ENCODE measurements around the gene CBX5. TPM values are rescaled to one million over a fixed set of nuclear protein-coding genes. Genes with fewer than 3 reads are reported as not detected.

The CBX5 gene
- total and polyA plus RNA-seq, 9 of the 15 experiments (the other 6 are each of a cell fraction or from before 2014, with no cell fraction given) = 32.6 to 102 (median 59.2) TPM

GRCh38 chr12:54294152-54294952 lies 14.4 kb upstream of the CBX5 start (continued):
- TF ChIP-seq VEZF1 (CRISPR knock-in tag; IDR thresholded peaks at IDR 0.05) (peak; percentile 90), ZNF239 (CRISPR knock-in tag; IDR thresholded peaks at IDR 0.05) (peak; percentile 24; the same call in 1 of the 2 replicates), TEAD4 (IDR thresholded peaks at IDR 0.05; ENCODE audit: low read length) (peak; percentile 45; the same call in 1 of the 2 replicates), TEAD4 (CRISPR knock-in tag; IDR thresholded peaks at IDR 0.05; ENCODE audit: borderline replicate concordance) (no peak), BMI1 (IDR thresholded peaks at IDR 0.05; ENCODE audit: low read length) (no peak), SAP30 (IDR thresholded peaks at IDR 0.05; ENCODE audit: borderline replicate concordance, insufficient read depth, low read depth, low read length, poor library complexity, severe bottlenecking) (no peak), EHMT2 (IDR thresholded peaks at IDR 0.05) (no peak), ZNF280A (IDR thresholded peaks at IDR 0.05; ENCODE audit: low read depth, partially characterized antibody) (no peak), ZBTB12 (CRISPR knock-in tag; IDR thresholded peaks at IDR 0.05) (no peak), RBM15 (IDR thresholded peaks at IDR 0.05; ENCODE audit: insufficient read depth, low read length) (no peak), ZC3H11A (IDR thresholded peaks at IDR 0.05; ENCODE audit: low read depth, low read length) (0 out of 2 replicates have a peak, but pooled peaks have one; percentile 27), TAL1 (IDR thresholded peaks at IDR 0.05) (peak; percentile 29; the same call in 1 of the 2 replicates), CBFA2T3 (IDR thresholded peaks at IDR 0.05) (peak; percentile 67), ZFP36 (IDR thresholded peaks at IDR 0.05; ENCODE audit: low read depth, low read length, partially characterized antibody) (peak; percentile 10), HMGXB4 (CRISPR knock-in tag; IDR thresholded peaks at IDR 0.05) (peak; percentile 54), ZNF347 (CRISPR knock-in tag; IDR thresholded peaks at IDR 0.05; ENCODE audit: low read depth) (peak; percentile 55; the same call in 1 of the 2 replicates), ZBTB2 (IDR thresholded peaks at IDR 0.05) (peak; percentile 65; the same call in 1 of the 2 replicates), ZNF696 (CRISPR knock-in tag; conservative IDR thresholded peaks at IDR 0.05) (no peak), E2F3 (CRISPR knock-in tag; IDR thresholded peaks at IDR 0.05) (peak; percentile 43; the same call in 1 of the 2 replicates)
